Left lung (tissue), 10 donors: Measurements from ENCODE around the gene TK1. TPM values are rescaled to one million over a fixed set of nuclear protein-coding genes. Genes with fewer than 3 reads are reported as not detected.

Experiments
- ATAC-seq: fragments of 200-7000 bp; cut with Tn5 transposase; one replicate; pipeline ENCODE4 v1.9.1; 2020; ENCODE audit warnings: moderate library complexity
- DNase-seq, 4 donors: peaks; one replicate each; pipeline ENCODE4 v3.0.0-alpha.2; 2013 to 2020
- H3K27ac ChIP-seq, 2 donors: fragments of 200-600 bp; sonication (generic) in 1 of 2; one replicate each; pipeline versions ENCODE4 v1.5.0 to v1.8.0; 2020 to 2021
- H3K27me3 ChIP-seq, 2 donors: fragments of 200-600 bp; sonication (generic) in 1 of 2; one replicate each; pipeline versions ENCODE4 v1.5.0 to v1.8.0; 2020 to 2021
- H3K36me3 ChIP-seq, 2 donors: fragments of 200-600 bp; sonication (generic) in 1 of 2; one replicate each; pipeline versions ENCODE4 v1.5.0 to v1.8.0; 2020 to 2021
- H3K4me1 ChIP-seq, 2 donors: fragments of 200-600 bp; one replicate each; pipeline ENCODE4 v1.8.0; 2021
- H3K4me3 ChIP-seq, 2 donors: fragments of 200-600 bp; sonication (generic) in 1 of 2; one replicate each; pipeline versions ENCODE4 v1.5.0 to v1.8.0; 2020 to 2021; ENCODE audit warnings: mild to moderate bottlenecking in 1 of 2
- H3K9me3 ChIP-seq, 2 donors: fragments of 200-600 bp; sonication (generic) in 1 of 2; one replicate each; pipeline versions ENCODE4 v1.5.0 to v1.8.0; 2020 to 2021
- CTCF ChIP-seq, 2 donors: fragments of 200-600 bp; sonication (generic) in 1 of 2; IDR thresholded peaks; one replicate each; pipeline versions ENCODE4 v1.5.0 to v1.8.0; 2021; ENCODE audit warnings: antibody characterized with exemption in 2 of 2
- intact Hi-C, 2 donors: fragments of 100-400 bp; cut with DNase I; formaldehyde crosslinking; loops; one replicate each; pipeline versions ENCODE4 v1.11.2 to v1.14.2; 2022
- polyA plus RNA-seq, 6 donors: library from polyadenylated mRNA; unstranded; fragments of 120-200 nt; gene quantifications; one replicate each; pipeline ENCODE4 v1.2.1, GENCODE V29; 2013; ENCODE audit not compliant: insufficient read length in 6 of 6
- total RNA-seq, 2 donors: library from RNA; stranded (reverse); fragmentation: NEBNext Ultra II Directional; extraction: Animal tissue kit (Norgen Biotek cat#: 25700); gene quantifications; one replicate each; pipeline ENCODE4 v1.2.1, GENCODE V29; 2021
- donor health status: DM: no; HTN: yes; CAD: no.
- donor health status: DM: no; HTN: no; CAD: no.

The TK1 gene
- total and polyA plus RNA-seq, 8 donors: 22.5 to 54.9 (median 28.2) TPM

- Histone ChIP-seq H3K4me3 (no peak overlapping the region), H3K27ac (peak overlapping the region in 1 of 2 donors; percentile 23), H3K36me3 (peaks cover 0 to 44% of the 10 kb centered on the region in 2 donors), H3K9me3 (no peaks in the 10 kb centered on the region), H3K27me3 (no peaks in the 10 kb centered on the region), H3K4me1 (peaks cover 0 to 30% of the 10 kb centered on the region in 2 donors)
- DNase-seq (no peak), ATAC-seq (no peak)
- intact Hi-C loops: no loop called here
- TF ChIP-seq CTCF (IDR thresholded peaks at IDR 0.05): no peak
Measured at GRCh38 chr17:78200451-78200850, 13.6 kb upstream of the TK1 start.

GRCh38 chr17:78197147-78197832 lies 10.4 kb upstream of the TK1 start:
- DNase-seq (no peak), ATAC-seq (no peak)
- Histone ChIP-seq H3K27me3 (no peaks in the 10 kb centered on the region), H3K36me3 (peaks cover 0 to 47% of the 10 kb centered on the region in 2 donors), H3K4me1 (peaks cover 0 to 23% of the 10 kb centered on the region in 2 donors), H3K27ac (no peak overlapping the region), H3K9me3 (no peaks in the 10 kb centered on the region), H3K4me3 (no peak overlapping the region)
- intact Hi-C loops: no loop called here
- no peak for TF ChIP-seq CTCF (IDR thresholded peaks at IDR 0.05)

- Histone ChIP-seq H3K4me1 (peaks cover 0 to 23% of the 10 kb centered on the region in 2 donors), H3K36me3 (peaks cover 0 to 53% of the 10 kb centered on the region in 2 donors), H3K27me3 (no peaks in the 10 kb centered on the region), H3K9me3 (no peaks in the 10 kb centered on the region), H3K27ac (no peak overlapping the region), H3K4me3 (no peak overlapping the region)
- TF ChIP-seq CTCF (IDR thresholded peaks at IDR 0.05): no peak
- DNase-seq: no peak
- no peak for ATAC-seq
- intact Hi-C loops: no loop called here
Measured at GRCh38 chr17:78196716-78197115, 9.9 kb upstream of the TK1 start.

GRCh38 chr17:78185981-78186691 lies 716 bp downstream of the TK1 start:
- peak; percentile 55 for ATAC-seq
- Histone ChIP-seq H3K27ac (peak overlapping the region in 1 of 2 donors; percentile 23), H3K9me3 (no peaks in the 10 kb centered on the region), H3K27me3 (no peaks in the 10 kb centered on the region), H3K36me3 (peaks cover 0 to 6% of the 10 kb centered on the region in 2 donors), H3K4me1 (peaks cover 6 to 49% of the 10 kb centered on the region in 2 donors), H3K4me3 (peak overlapping the region in 1 of 2 donors; percentile 53)
- TF ChIP-seq CTCF (IDR thresholded peaks at IDR 0.05): no peak
- peak in 2 of 4 donors; percentile 77 to 85 for DNase-seq
- intact Hi-C loops: no loop called here

GRCh38 chr17:78184868-78185267 lies 2.0 kb downstream of the TK1 start:
- TF ChIP-seq CTCF (IDR thresholded peaks at IDR 0.05): no peak
- H3K27ac ChIP-seq: peak overlapping the region; percentile 13 to 18
- H3K27me3 ChIP-seq: no peaks in the 10 kb centered on the region
- H3K9me3 ChIP-seq: no peaks in the 10 kb centered on the region
- DNase-seq: peak in 1 of 4 donors; percentile 49
- no peaks in the 10 kb centered on the region for H3K36me3 ChIP-seq
- ATAC-seq: peak; percentile 19
- H3K4me1 ChIP-seq: peaks cover 6 to 59% of the 10 kb centered on the region in 2 donors
- H3K4me3 ChIP-seq: peak overlapping the region in 1 of 2 donors; percentile 11
- intact Hi-C loops: no loop called here
